Gastroesophageal sphincter (tissue), 4 donors: Measurements from ENCODE around the gene HOXB7. TPM values are rescaled to one million over a fixed set of nuclear protein-coding genes. Genes with fewer than 3 reads are reported as not detected.

Experiments used
- ATAC-seq: fragments of 150-250 bp; one replicate; pipeline ENCODE4 v1.9.1; 2016; ENCODE audit warnings: mild to moderate bottlenecking, moderate library complexity
- H3K27ac ChIP-seq, 4 donors: fragments of 200-600 bp; sonication (generic) in 3 of 4; 1 replicate in 3 of 4; 2 replicates in 1 of 4; pipeline ENCODE4 v1.5.1; 2016 to 2019
- H3K27me3 ChIP-seq: fragments of 200-600 bp; sonication (generic); one replicate; pipeline ENCODE4 v1.5.1; 2019
- H3K36me3 ChIP-seq, 2 donors: fragments of 200-600 bp; sonication (generic); one replicate each; pipeline ENCODE4 v1.5.1; 2019; ENCODE audit warnings: control low read depth in 1 of 2
- H3K4me1 ChIP-seq, 3 donors: fragments of 200-600 bp; sonication (generic); 1 replicate in 2 of 3; 2 replicates in 1 of 3; pipeline ENCODE4 v1.5.1; 2016 to 2019; ENCODE audit warnings: control low read depth in 2 of 3
- H3K4me3 ChIP-seq, 2 donors: fragments of 200-600 bp; sonication (generic); one replicate each; pipeline ENCODE4 v1.5.1; 2019; ENCODE audit warnings: mild to moderate bottlenecking in 1 of 2, moderate library complexity in 1 of 2
- H3K9me3 ChIP-seq, 3 donors: fragments of 200-600 bp; sonication (generic); one replicate each; pipeline ENCODE4 v1.5.1; 2017 to 2019; ENCODE audit warnings: control low read depth in 2 of 3
- EP300 ChIP-seq: sonication (generic); formaldehyde crosslinking; IDR thresholded peaks from one replicate; pipeline ENCODE4 v1.6.1; 2017; ENCODE audit warnings: antibody characterized with exemption, mild to moderate bottlenecking
- POLR2A ChIP-seq, 2 donors: fragments of 450-650 bp; IDR thresholded peaks; one replicate each; pipeline ENCODE4 v1.6.1; 2017; ENCODE audit warnings: antibody characterized with exemption in 2 of 2, mild to moderate bottlenecking in 2 of 2, moderate library complexity in 1 of 2
- POLR2AphosphoS5 ChIP-seq: sonication (generic); formaldehyde crosslinking; IDR thresholded peaks from one replicate; pipeline ENCODE4 v1.6.1; 2017; ENCODE audit warnings: antibody characterized with exemption
- WGBS, 2 donors: methylation state at CpG; one replicate each; pipeline ENCODE4 v1.1.5; 2018; ENCODE audit warnings: low coverage in 1 of 2; 5-methylcytosine and 5-hydroxymethylcytosine counted together
- total RNA-seq, 4 donors: library from RNA; depleted of rRNA; stranded (reverse); fragments of >200 nt; gene quantifications; one replicate each; pipeline ENCODE4 v1.1.0, GENCODE V29; 2016
- TF ChIP-seq, protein P1 (sequence below), 4 experiments: fragments of 200-600 bp in 2 of 4; fragments of 450-650 bp in 2 of 4; sonication (generic) in 1 of 4; IDR thresholded peaks; one replicate each; pipeline ENCODE4 v1.5.1; 2017 to 2019; ENCODE audit warnings: antibody characterized with exemption in 4 of 4, mild to moderate bottlenecking in 2 of 4, moderate library complexity in 2 of 4

The HOXB7 gene
- total RNA-seq, 4 donors from 2014 or later = 0.78 to 8.9 (median 3.0) TPM

DNA sequence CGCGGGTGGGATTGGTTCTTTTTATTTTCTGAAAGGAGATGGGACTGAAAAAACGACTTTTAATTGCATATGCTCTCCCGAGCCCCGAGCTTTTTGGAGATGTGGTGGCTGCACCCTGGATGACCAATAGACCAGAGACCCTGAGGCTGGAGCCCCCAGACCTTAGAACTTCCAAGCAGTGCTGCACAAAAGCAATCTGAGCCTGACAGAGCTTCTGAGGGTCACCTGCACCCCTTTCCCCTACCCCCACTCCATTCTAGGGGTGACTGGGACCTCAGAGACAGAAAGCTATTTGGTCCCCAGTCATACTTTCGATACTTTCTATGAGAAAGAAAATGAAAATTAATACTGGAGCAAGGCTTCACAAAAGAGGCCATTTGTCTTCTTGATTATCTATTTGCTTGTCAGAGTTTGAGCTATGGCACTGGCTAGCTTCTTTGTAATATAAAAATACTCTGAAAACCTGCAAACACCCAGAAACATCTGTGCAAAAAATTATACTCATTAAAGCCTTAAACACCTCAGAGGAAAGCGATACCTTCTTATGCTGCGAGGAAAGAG, 36.2 kb downstream of the HOXB7 start:
- WGBS, 2 donors = 10 to 30% methylated on average over 7 to 8 of the region's 8 CpGs

DNA sequence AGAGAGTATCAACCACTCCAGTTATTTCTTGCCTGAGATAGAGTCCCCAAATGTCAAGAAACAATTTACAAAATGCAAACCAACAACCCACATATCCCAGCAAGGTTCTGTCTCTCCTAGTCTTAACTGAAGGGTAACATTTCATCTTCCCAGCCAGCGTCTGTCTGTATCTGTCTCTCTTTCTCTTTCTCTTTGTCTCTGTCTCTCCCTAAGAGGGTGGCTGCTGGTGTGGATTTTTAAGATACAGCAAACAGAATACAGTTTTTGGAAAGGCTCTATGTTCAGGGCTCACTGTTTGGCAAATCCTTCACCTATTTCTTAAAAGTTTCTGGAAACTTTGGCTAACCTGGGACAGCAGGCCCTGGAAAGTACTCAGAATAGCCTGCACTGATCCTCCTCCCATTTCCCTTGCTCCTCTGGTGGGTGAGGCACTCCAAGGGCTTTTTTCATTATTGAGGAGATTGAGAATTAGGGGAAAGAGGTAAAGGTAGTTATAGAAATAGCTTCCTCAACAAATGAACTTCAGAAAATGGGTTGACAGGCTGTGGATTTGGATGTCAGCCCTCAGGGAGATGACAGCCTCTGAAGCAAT, 38.9 kb downstream of the HOXB7 start:
- Histone ChIP-seq H3K4me3 (peak overlapping the region; percentile 27 to 81), H3K4me1 (peaks cover 24 to 100% (median 33%) of the 10 kb centered on the region in 3 donors), H3K9me3 (no peaks in the 10 kb centered on the region), H3K27ac (peak overlapping the region; percentile 97 to 98 (median 97)), H3K36me3 (no peaks in the 10 kb centered on the region), H3K27me3 (no peaks in the 10 kb centered on the region)
- TF ChIP-seq, protein P1, sequence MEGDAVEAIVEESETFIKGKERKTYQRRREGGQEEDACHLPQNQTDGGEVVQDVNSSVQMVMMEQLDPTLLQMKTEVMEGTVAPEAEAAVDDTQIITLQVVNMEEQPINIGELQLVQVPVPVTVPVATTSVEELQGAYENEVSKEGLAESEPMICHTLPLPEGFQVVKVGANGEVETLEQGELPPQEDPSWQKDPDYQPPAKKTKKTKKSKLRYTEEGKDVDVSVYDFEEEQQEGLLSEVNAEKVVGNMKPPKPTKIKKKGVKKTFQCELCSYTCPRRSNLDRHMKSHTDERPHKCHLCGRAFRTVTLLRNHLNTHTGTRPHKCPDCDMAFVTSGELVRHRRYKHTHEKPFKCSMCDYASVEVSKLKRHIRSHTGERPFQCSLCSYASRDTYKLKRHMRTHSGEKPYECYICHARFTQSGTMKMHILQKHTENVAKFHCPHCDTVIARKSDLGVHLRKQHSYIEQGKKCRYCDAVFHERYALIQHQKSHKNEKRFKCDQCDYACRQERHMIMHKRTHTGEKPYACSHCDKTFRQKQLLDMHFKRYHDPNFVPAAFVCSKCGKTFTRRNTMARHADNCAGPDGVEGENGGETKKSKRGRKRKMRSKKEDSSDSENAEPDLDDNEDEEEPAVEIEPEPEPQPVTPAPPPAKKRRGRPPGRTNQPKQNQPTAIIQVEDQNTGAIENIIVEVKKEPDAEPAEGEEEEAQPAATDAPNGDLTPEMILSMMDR (IDR thresholded peaks at IDR 0.05) = no peak
- no peak for TF ChIP-seq EP300
- no peak for TF ChIP-seq POLR2AphosphoS5
- no peak for TF ChIP-seq POLR2A (IDR thresholded peaks at IDR 0.05)
- ATAC-seq = no peak
- 12% methylated on average over 1 of the region's 1 CpG; no CpG with 5 or more reads in 1 of the 2 donors for WGBS, 2 donors

More for the DNA sequence above, 36.2 kb downstream of the HOXB7 start:
- Histone ChIP-seq H3K9me3 (no peaks in the 10 kb centered on the region), H3K36me3 (no peaks in the 10 kb centered on the region), H3K27me3 (no peaks in the 10 kb centered on the region), H3K4me3 (peak overlapping the region; percentile 22 to 81), H3K4me1 (peaks cover 13 to 90% (median 19%) of the 10 kb centered on the region in 3 donors), H3K27ac (peak overlapping the region; percentile 97 to 98 (median 97))
- TF ChIP-seq EP300 (no peak), POLR2A (IDR thresholded peaks at IDR 0.05) (no peak), POLR2AphosphoS5 (no peak)
- TF ChIP-seq, protein P1 (IDR thresholded peaks at IDR 0.05) = no peak
- no peak for ATAC-seq

DNA sequence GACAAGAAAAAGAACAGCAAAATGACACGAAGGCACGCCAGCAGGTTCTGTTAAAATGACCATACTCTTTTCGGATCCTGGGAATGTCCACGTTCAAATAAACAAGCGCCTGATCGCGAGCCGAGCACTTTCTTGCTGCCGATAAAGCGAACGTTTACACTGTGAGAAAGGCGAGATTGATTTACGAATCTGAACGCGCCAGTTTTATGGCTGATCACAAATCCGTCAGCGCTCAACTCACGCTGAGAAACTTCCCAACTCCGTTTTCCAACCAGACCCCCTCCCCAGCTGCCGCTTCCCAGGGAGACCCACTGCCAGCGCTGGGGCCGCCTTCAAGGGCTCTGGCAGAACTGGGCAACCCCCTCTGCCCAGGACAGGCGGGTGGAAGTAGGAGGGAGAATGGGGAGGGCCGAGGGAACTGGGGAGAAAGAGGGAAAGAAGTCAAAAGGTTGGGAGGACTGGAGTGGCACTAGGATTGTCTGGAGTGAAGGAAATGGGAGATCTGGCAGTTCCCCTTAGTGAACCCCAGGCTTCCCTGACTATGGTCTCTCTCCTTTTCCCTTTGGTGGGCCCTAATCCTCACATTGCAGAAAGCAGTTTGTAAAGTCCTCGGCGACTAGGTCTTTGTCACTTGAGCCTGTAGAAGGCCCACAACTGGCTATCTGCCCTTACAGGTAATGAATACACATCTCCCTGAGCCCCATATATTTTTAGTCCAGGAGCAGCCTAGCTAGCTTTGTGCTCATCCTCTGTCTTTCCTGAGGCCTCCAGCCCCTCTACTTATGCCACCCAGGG, 39.6 kb downstream of the HOXB7 start:
- Histone ChIP-seq H3K27ac (peak overlapping the region; percentile 97 to 98 (median 97)), H3K36me3 (no peaks in the 10 kb centered on the region), H3K4me1 (peaks cover 25 to 100% (median 38%) of the 10 kb centered on the region in 3 donors), H3K9me3 (no peaks in the 10 kb centered on the region), H3K27me3 (no peaks in the 10 kb centered on the region), H3K4me3 (peak overlapping the region; percentile 27 to 81)
- WGBS, 2 donors = 16 to 29% methylated on average over 21 to 22 of the region's 26 CpGs
- TF ChIP-seq, protein P1 (IDR thresholded peaks at IDR 0.05) = no peak
- no peak for TF ChIP-seq POLR2A (IDR thresholded peaks at IDR 0.05)
- no peak for TF ChIP-seq POLR2AphosphoS5
- no peak for TF ChIP-seq EP300
- ATAC-seq = no peak

DNA sequence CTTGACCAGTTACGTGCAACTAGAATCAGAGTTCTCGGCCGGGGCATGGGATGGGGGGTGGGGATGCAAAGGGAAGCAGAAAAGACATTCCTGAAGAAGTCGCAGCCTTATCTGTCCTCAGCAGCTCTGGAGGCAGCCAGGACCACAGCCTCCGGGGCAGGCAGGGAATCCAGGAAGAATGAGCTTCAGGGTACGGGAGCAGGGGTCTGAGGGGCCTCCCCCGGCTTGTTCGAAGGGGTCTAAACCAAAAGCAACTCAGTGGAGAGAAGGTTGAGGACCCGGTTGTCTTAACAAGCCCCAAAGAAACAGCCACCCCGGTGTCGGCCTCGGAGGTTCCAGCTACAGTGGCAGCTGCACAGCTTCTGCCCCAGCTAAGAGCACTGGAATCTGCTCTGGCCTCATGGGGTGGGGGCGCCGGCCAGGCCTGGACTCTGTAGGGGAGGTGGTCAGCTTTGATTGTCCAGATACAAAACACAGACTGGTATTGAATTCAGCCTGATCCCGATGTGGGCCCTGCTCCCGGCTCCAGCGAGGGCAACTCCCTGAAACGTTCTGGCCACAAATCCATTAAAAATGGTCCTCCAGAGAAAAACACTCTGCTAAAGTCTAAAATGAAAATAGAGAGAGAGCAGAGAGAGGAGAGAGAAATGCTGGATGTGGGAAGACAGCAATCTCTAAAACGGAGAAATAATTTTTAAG, 40.3 kb downstream of the HOXB7 start:
- TF ChIP-seq POLR2AphosphoS5 (peak; percentile 20), POLR2A (IDR thresholded peaks at IDR 0.05) (no peak)
- TF ChIP-seq, protein P1 (IDR thresholded peaks at IDR 0.05) = no peak
- H3K4me1 ChIP-seq = peaks cover 20 to 100% (median 38%) of the 10 kb centered on the region in 3 donors
- H3K36me3 ChIP-seq = no peaks in the 10 kb centered on the region
- H3K27me3 ChIP-seq = no peaks in the 10 kb centered on the region
- H3K27ac ChIP-seq = peak overlapping the region; percentile 97 to 98 (median 97)
- ATAC-seq = peak; percentile 32
- WGBS, 2 donors = 11 to 12% methylated on average over 9 to 16 of the region's 19 CpGs
- no peaks in the 10 kb centered on the region for H3K9me3 ChIP-seq
- peak overlapping the region; percentile 27 to 81 for H3K4me3 ChIP-seq
